OCI-LY7 (cell line): ENCODE data around the gene SRCAP. TPM values are rescaled to one million over a fixed set of nuclear protein-coding genes. Genes with fewer than 3 reads are reported as not detected.
A peak's percentile ranks its signal among the peaks of the same experiment; 100 is the strongest.

Experiments used
- BruUV-seq: library from RNA; stranded (reverse); fragments of 400-500 nt; replicated peaks from 2 replicates; lab custom pipeline; 2021; lab: Mats Ljungman, UMichigan
- CTCF ChIA-PET: fragments of 300-600 bp; sonication (Branson Sonifier 250); formaldehyde crosslinking; loops from one replicate; lab custom pipeline; 2022; ENCODE audit warnings: antibody characterized with exemption; ENCODE audit not compliant: unreplicated experiment; lab: Charles Lee
- POLR2A ChIA-PET: fragments of 300-600 bp; sonication (Branson Sonifier 250); formaldehyde crosslinking; loops from one replicate; lab custom pipeline; 2022; ENCODE audit warnings: antibody characterized with exemption; lab: Charles Lee
- DNase-seq: peaks from one replicate; pipeline ENCODE4 v3.0.0-alpha.2; 2015; ENCODE audit warnings: low spot score
- H2AFZ ChIP-seq: fragments of 200-600 bp; sonication (generic), shearing (Covaris generic); 2 replicates; pipeline ENCODE4 v1.6.1; 2014; ENCODE audit warnings: mild to moderate bottlenecking, antibody characterized with exemption, low read length, moderate library complexity
- H3K27ac ChIP-seq: fragments of 200-600 bp; sonication (generic); 2 replicates; pipeline ENCODE4 v1.5.1; 2014; ENCODE audit warnings: mixed run types, low read depth, mild to moderate bottlenecking, moderate library complexity, low read length, inconsistent platforms; ENCODE audit not compliant: poor library complexity, severe bottlenecking
- H3K36me3 ChIP-seq: fragments of 200-600 bp; sonication (generic); 2 replicates; pipeline ENCODE4 v1.6.1; 2014; ENCODE audit warnings: mild to moderate bottlenecking, antibody characterized with exemption, low read length, moderate library complexity, mixed read lengths; ENCODE audit not compliant: insufficient read depth
- H3K4me1 ChIP-seq: fragments of 200-600 bp; sonication (generic); 2 replicates; pipeline ENCODE4 v1.5.1; 2014; ENCODE audit warnings: mild to moderate bottlenecking, low read length; ENCODE audit not compliant: insufficient read depth, poor library complexity, severe bottlenecking
- H3K4me2 ChIP-seq: fragments of 200-600 bp; sonication (generic); 2 replicates; pipeline ENCODE4 v1.6.1; 2014; ENCODE audit warnings: mild to moderate bottlenecking, low read length
- H3K4me3 ChIP-seq: fragments of 200-600 bp; sonication (generic); 2 replicates; pipeline ENCODE4 v1.5.1; 2014; ENCODE audit warnings: mild to moderate bottlenecking, low read depth, low read length; ENCODE audit not compliant: poor library complexity, severe bottlenecking
- H3K79me2 ChIP-seq: fragments of 200-600 bp; sonication (generic); 2 replicates; pipeline ENCODE4 v1.6.1; 2016; ENCODE audit warnings: low read depth, mild to moderate bottlenecking, low read length, moderate library complexity, mixed read lengths; ENCODE audit not compliant: insufficient read depth
- H3K9me2 ChIP-seq: fragments of 200-600 bp; sonication (generic); 2 replicates; pipeline ENCODE4 v1.6.1; 2016; ENCODE audit warnings: mild to moderate bottlenecking, low read length, mixed read lengths; ENCODE audit not compliant: insufficient read depth
- H3K9me3 ChIP-seq: fragments of 200-600 bp; sonication (generic); 2 replicates; pipeline ENCODE4 v1.6.1; 2014; ENCODE audit warnings: mild to moderate bottlenecking, mixed run types, low read length, mixed read lengths
- H4K20me1 ChIP-seq: fragments of 200-600 bp; sonication (generic); 2 replicates; pipeline ENCODE4 v1.6.1; 2014; ENCODE audit warnings: mild to moderate bottlenecking, antibody characterized with exemption, low read length, moderate library complexity, mixed read lengths; ENCODE audit not compliant: insufficient read depth
- CTCF ChIP-seq: fragments of 200-600 bp; sonication (generic); conservative IDR thresholded peaks from 2 replicates; pipeline ENCODE4 v1.5.1; 2014; ENCODE audit warnings: mild to moderate bottlenecking, antibody characterized with exemption, low read length, moderate library complexity, mixed read lengths
- EZH2phosphoT487 ChIP-seq: fragments of 200-600 bp; sonication (generic); IDR thresholded peaks from 2 replicates; pipeline ENCODE4 v1.6.1; 2018; ENCODE audit warnings: low read depth, borderline replicate concordance, mild to moderate bottlenecking, mixed run types, antibody characterized with exemption, low read length, moderate library complexity, mixed read lengths
- intact Hi-C: fragments of 100-400 bp; cut with micrococcal nuclease; formaldehyde crosslinking; loops from one replicate; pipeline ENCODE4 v1.10.0; 2022; ENCODE audit not compliant: unreplicated experiment
- total RNA-seq, 2 experiments: library from RNA; depleted of rRNA in 1 of 2; stranded (reverse); fragments of >200 nt in 1 of 2; shearing (Covaris generic) in 1 of 2; gene quantifications; 2 replicates each; pipeline ENCODE4 v1.2.3, GENCODE V29; 2014 to 2022

SRCAP gene
- total RNA-seq, 2 experiments from 2014 or later, result 41.8 to 93.7 TPM

GRCh38 chr16:30746638-30747175 is 47.7 kb downstream of the SRCAP start:
- TF ChIP-seq CTCF, result no peak
- intact Hi-C loops, result no loop called here
- no peaks in the 10 kb centered on the region for H3K9me2 ChIP-seq
- no peak overlapping the region for H3K27ac ChIP-seq
- H3K9me3 ChIP-seq, result no peaks in the 10 kb centered on the region
- H4K20me1 ChIP-seq, result 0 out of 2 replicates have a peak, but pooled peaks cover 4% of the 10 kb centered on the region
- ChIA-PET CTCF (interaction anchor here (1.5 kb wide), 1 partner anchor 50 kb away, joined by 4 read pairs; no protein-coding TSS in a partner anchor), POLR2A (interaction anchor here (1.3 to 1.5 kb wide), 3 partner anchors 25 to 47 kb away, joined by 3 read pairs; no protein-coding TSS in a partner anchor)
- no peak for DNase-seq
- peaks cover 13% of the 10 kb centered on the region for H3K79me2 ChIP-seq
- BruUV-seq, result no TSS peak
- no peak overlapping the region for H3K4me3 ChIP-seq
- H3K4me1 ChIP-seq, result peaks cover 15% of the 10 kb centered on the region
- no peak overlapping the region for H3K4me2 ChIP-seq
- H3K36me3 ChIP-seq, result peaks cover 46% of the 10 kb centered on the region
- H2AFZ ChIP-seq, result no peak overlapping the region

- ChIA-PET POLR2A (interaction anchor here (0.7 to 1.5 kb wide), 9 partner anchors 12 to 70 kb away, joined by 3 to 5 read pairs (median 3); partner anchors contain the start of gene RNF40), CTCF (interaction anchor here (1.5 kb wide), 1 partner anchor 50 kb away, joined by 4 read pairs; no protein-coding TSS in a partner anchor)
- 0 out of 2 replicates have a peak, but pooled peaks cover 4% of the 10 kb centered on the region for H4K20me1 ChIP-seq
- no TSS peak for BruUV-seq
- H2AFZ ChIP-seq, result peak overlapping the region; percentile 76
- H3K36me3 ChIP-seq, result peaks cover 40% of the 10 kb centered on the region
- intact Hi-C loops, result no loop called here
- peaks cover 13% of the 10 kb centered on the region for H3K79me2 ChIP-seq
- peak overlapping the region; percentile 87 for H3K4me3 ChIP-seq
- peak overlapping the region; percentile 40 for H3K27ac ChIP-seq
- no peaks in the 10 kb centered on the region for H3K9me2 ChIP-seq
- H3K9me3 ChIP-seq, result no peaks in the 10 kb centered on the region
- peak overlapping the region; percentile 70 for H3K4me2 ChIP-seq
- H3K4me1 ChIP-seq, result peaks cover 15% of the 10 kb centered on the region
- no peak for DNase-seq
- TF ChIP-seq CTCF, result no peak
- TF ChIP-seq EZH2phosphoT487, result no peak
These were observed 48.4 kb downstream of the SRCAP start for GRCh38 chr16:30747331-30747730.
